ENCODE data around the gene GRAMD1B. TPM values are rescaled to one million over a fixed set of nuclear protein-coding genes. Genes with fewer than 3 reads are reported as not detected.
"Not testable (repeated sequence)": the region's sequence is repeated elsewhere in the genome, so short reads cannot be mapped to it uniquely, and the experiment has no call there.

The GRAMD1B gene
- total RNA-seq, 1 experiment from 2014 or later: 5.8 TPM

- no TSS peak for BruUV-seq (replicated peaks)
- CTCF ChIA-PET: no interaction called here
- H3K4me2 ChIP-seq: no peak overlapping the region
- no peaks in the 10 kb centered on the region for H3K9me2 ChIP-seq (ENCODE audit: insufficient read depth)
- H4K20me1 ChIP-seq (ENCODE audit: insufficient read depth): no peaks in the 10 kb centered on the region
- H3K9me3 ChIP-seq (ENCODE audit: insufficient read depth, low read depth): no peaks in the 10 kb centered on the region
- no peaks in the 10 kb centered on the region for H3K36me3 ChIP-seq (ENCODE audit: low read depth)
- POLR2A ChIA-PET (ENCODE audit: unreplicated experiment): no interaction called here
- H3K27me3 ChIP-seq (ENCODE audit: insufficient read depth, low read depth): no peaks in the 10 kb centered on the region
- no peak overlapping the region for H3K4me3 ChIP-seq
- intact Hi-C loops (cut with micrococcal nuclease; ENCODE audit: unreplicated experiment): no loop called here
- H3K27ac ChIP-seq: no peak overlapping the region
- no peak overlapping the region for H2AFZ ChIP-seq
- peaks cover 23% of the 10 kb centered on the region for H3K4me1 ChIP-seq (replicated peaks; ENCODE audit: insufficient read depth)
- peaks cover 13% of the 10 kb centered on the region for H3F3A ChIP-seq (ENCODE audit: insufficient read depth, low read depth)
- no peak for TF ChIP-seq CTCF (conservative IDR thresholded peaks at IDR 0.05)
- TF ChIP-seq EZH2 (IDR thresholded peaks at IDR 0.05; ENCODE audit: low read depth): no peak
- no peak for DNase-seq
- peaks cover 11% of the 10 kb centered on the region for H3K79me2 ChIP-seq (ENCODE audit: low read depth)
Observed at GRCh38 chr11:123460012-123460700, 30.1 kb downstream of the GRAMD1B start.

GRCh38 chr11:123461164-123461563 is 31.1 kb downstream of the GRAMD1B start:
- Histone ChIP-seq H3K9me2 (ENCODE audit: insufficient read depth) (no peaks in the 10 kb centered on the region), H3K4me1 (replicated peaks; ENCODE audit: insufficient read depth) (peaks cover 12% of the 10 kb centered on the region), H3K27ac (no peak overlapping the region), H3F3A (ENCODE audit: insufficient read depth, low read depth) (peaks cover 3% of the 10 kb centered on the region; the same call in 1 of the 2 replicates), H3K4me3 (no peak overlapping the region), H4K20me1 (ENCODE audit: insufficient read depth) (no peaks in the 10 kb centered on the region), H3K27me3 (ENCODE audit: insufficient read depth, low read depth) (no peaks in the 10 kb centered on the region), H3K4me2 (no peak overlapping the region), H3K36me3 (ENCODE audit: low read depth) (no peaks in the 10 kb centered on the region), H3K79me2 (ENCODE audit: low read depth) (peaks cover 5% of the 10 kb centered on the region; the same call in 1 of the 2 replicates), H3K9me3 (ENCODE audit: insufficient read depth, low read depth) (no peaks in the 10 kb centered on the region), H2AFZ (no peak overlapping the region)
- DNase-seq: no peak
- POLR2A ChIA-PET (ENCODE audit: unreplicated experiment): no interaction called here
- TF ChIP-seq EZH2 (IDR thresholded peaks at IDR 0.05; ENCODE audit: low read depth) (no peak), CTCF (conservative IDR thresholded peaks at IDR 0.05) (no peak)
- no TSS peak for BruUV-seq (replicated peaks)
- CTCF ChIA-PET: interaction anchor here (0.6 to 0.7 kb wide), 2 partner anchors 12 to 49 kb away, joined by 3 to 5 read pairs; no protein-coding TSS in a partner anchor
- intact Hi-C loops (cut with micrococcal nuclease; ENCODE audit: unreplicated experiment): no loop called here

- H3K27me3 ChIP-seq (ENCODE audit: insufficient read depth, low read depth); H4K20me1 ChIP-seq (ENCODE audit: insufficient read depth); H3K9me2 ChIP-seq (ENCODE audit: insufficient read depth); DNase-seq; H3K4me1 ChIP-seq (replicated peaks; ENCODE audit: insufficient read depth); CTCF ChIA-PET; BruUV-seq (replicated peaks); H3K4me2 ChIP-seq; H3K4me3 ChIP-seq; POLR2A ChIA-PET (ENCODE audit: unreplicated experiment); H3F3A ChIP-seq (ENCODE audit: insufficient read depth, low read depth); H3K79me2 ChIP-seq (ENCODE audit: low read depth); H2AFZ ChIP-seq; intact Hi-C loops (cut with micrococcal nuclease; ENCODE audit: unreplicated experiment); H3K27ac ChIP-seq; H3K9me3 ChIP-seq (ENCODE audit: insufficient read depth, low read depth); H3K36me3 ChIP-seq (ENCODE audit: low read depth): not testable (repeated sequence)
Observed at GRCh38 chr11:123465667-123466066, 35.6 kb downstream of the GRAMD1B start.

GRCh38 chr11:123466172-123466571 is 36.1 kb downstream of the GRAMD1B start:
- H3K9me3 ChIP-seq (ENCODE audit: insufficient read depth, low read depth); POLR2A ChIA-PET (ENCODE audit: unreplicated experiment); H3F3A ChIP-seq (ENCODE audit: insufficient read depth, low read depth); H2AFZ ChIP-seq; BruUV-seq (replicated peaks); H4K20me1 ChIP-seq (ENCODE audit: insufficient read depth); intact Hi-C loops (cut with micrococcal nuclease; ENCODE audit: unreplicated experiment); H3K4me1 ChIP-seq (replicated peaks; ENCODE audit: insufficient read depth); CTCF ChIA-PET; DNase-seq; H3K9me2 ChIP-seq (ENCODE audit: insufficient read depth); H3K4me2 ChIP-seq; H3K36me3 ChIP-seq (ENCODE audit: low read depth); H3K27ac ChIP-seq; H3K4me3 ChIP-seq; H3K27me3 ChIP-seq (ENCODE audit: insufficient read depth, low read depth); H3K79me2 ChIP-seq (ENCODE audit: low read depth): not testable (repeated sequence)
